HL-60/S4 treated with phorbol 12-myristate 13-acetate at 8.2 ng/mL for 4 days and 3 days (cell line): ENCODE results near the gene SLC16A9.
"Not testable (repeated sequence)": the region's sequence is repeated elsewhere in the genome, so short reads cannot be mapped to it uniquely, and the experiment has no call there.

Source experiments
- in situ Hi-C: fragments of 300-500 bp; cut with MboI; formaldehyde crosslinking; loops from 2 replicates; pipeline ENCODE4 v1.15.0; 2022; ENCODE audit warnings: low sequenced_read_pairs

Gene SLC16A9

GRCh38 chr10:59678884-59679301 lies 30.8 kb downstream of the SLC16A9 start:
- in situ Hi-C loops: no loop called here

GRCh38 chr10:59677253-59677831 lies 32.3 kb downstream of the SLC16A9 start:
- in situ Hi-C loops: no loop called here

- in situ Hi-C loops: no loop called here
Observed at GRCh38 chr10:59675812-59676211, 33.8 kb downstream of the SLC16A9 start.

GRCh38 chr10:59674215-59674836 lies 35.3 kb downstream of the SLC16A9 start:
- in situ Hi-C loops: no loop called here

- in situ Hi-C loops: no loop called here
Observed at GRCh38 chr10:59672150-59672875, 37.3 kb downstream of the SLC16A9 start.

GRCh38 chr10:59670269-59670668 lies 39.4 kb downstream of the SLC16A9 start:
- in situ Hi-C loops: no loop called here

GRCh38 chr10:59668096-59668495 lies 41.6 kb downstream of the SLC16A9 start:
- in situ Hi-C loops: no loop called here

GRCh38 chr10:59666310-59666709 lies 43.3 kb downstream of the SLC16A9 start:
- in situ Hi-C loops: no loop called here

- in situ Hi-C loops: not testable (repeated sequence)
Observed at GRCh38 chr10:59663213-59663612, 46.4 kb downstream of the SLC16A9 start.

- in situ Hi-C loops: no loop called here
Observed at GRCh38 chr10:59657724-59658123, 51.9 kb downstream of the SLC16A9 start.

GRCh38 chr10:59655309-59655708 lies 54.3 kb downstream of the SLC16A9 start:
- in situ Hi-C loops: no loop called here

- in situ Hi-C loops: no loop called here
Observed at GRCh38 chr10:59654007-59654406, 55.6 kb downstream of the SLC16A9 start.

- in situ Hi-C loops: no loop called here
Observed at GRCh38 chr10:59651902-59652301, 57.7 kb downstream of the SLC16A9 start.

- in situ Hi-C loops: loop anchor here (25.0 kb wide), 1 partner anchor 388 kb away; no protein-coding TSS in a partner anchor
Observed at GRCh38 chr10:59649606-59650346, 59.9 kb downstream of the SLC16A9 start.

GRCh38 chr10:59648711-59649201 lies 60.9 kb downstream of the SLC16A9 start:
- in situ Hi-C loops: loop anchor here (25.0 kb wide), 1 partner anchor 389 kb away; no protein-coding TSS in a partner anchor

- in situ Hi-C loops: loop anchor here (25.0 kb wide), 1 partner anchor 392 kb away; no protein-coding TSS in a partner anchor
Observed at GRCh38 chr10:59644841-59645240, 64.8 kb downstream of the SLC16A9 start.

- in situ Hi-C loops: loop anchor here (25.0 kb wide), 1 partner anchor 396 kb away; no protein-coding TSS in a partner anchor
Observed at GRCh38 chr10:59641688-59642087, 68.0 kb downstream of the SLC16A9 start.

- in situ Hi-C loops: loop anchor here (25.0 kb wide), 1 partner anchor 402 kb away; no protein-coding TSS in a partner anchor
Observed at GRCh38 chr10:59635502-59636290, 74.0 kb downstream of the SLC16A9 start.

- in situ Hi-C loops: loop anchor here (25.0 kb wide), 1 partner anchor 403 kb away; no protein-coding TSS in a partner anchor
Observed at GRCh38 chr10:59634102-59634501, 75.5 kb downstream of the SLC16A9 start.

- in situ Hi-C loops: loop anchor here (25.0 kb wide), 1 partner anchor 404 kb away; no protein-coding TSS in a partner anchor
Observed at GRCh38 chr10:59633063-59633462, 76.6 kb downstream of the SLC16A9 start.
